GM18873 (cell line): ENCODE measurements around the gene RASA1.

ENCODE experiments used
- ATAC-seq: cut with Tn5 transposase; IDR thresholded peaks from one replicate; pipeline ENCODE4 v1.9.1; 2021; ENCODE audit warnings: mild to moderate bottlenecking, moderate library complexity, moderate number of reproducible peaks; ENCODE audit not compliant: unreplicated experiment, low FRiP score

RASA1 gene

GRCh38 chr5:87435144-87435694 is 167.5 kb downstream of the RASA1 start:
- no peak for ATAC-seq

DNA sequence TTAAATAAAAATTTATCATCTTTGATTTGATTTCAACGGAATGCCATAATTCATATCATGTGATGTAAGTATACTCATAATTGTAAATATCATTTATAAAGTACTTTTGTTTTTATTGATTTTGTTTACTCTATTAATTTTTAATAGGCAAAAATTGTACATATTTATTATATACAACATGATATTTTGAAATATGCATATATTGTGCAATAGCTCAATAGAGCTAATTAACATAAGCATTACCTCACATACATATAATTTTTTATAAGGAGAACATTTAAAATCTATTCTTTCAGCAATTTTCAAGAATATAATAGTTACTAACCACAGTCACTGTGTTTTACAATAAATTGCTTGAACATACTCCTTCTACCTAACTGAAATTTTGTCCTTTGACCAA is 170.0 kb downstream of the RASA1 start:
- no peak for ATAC-seq

DNA sequence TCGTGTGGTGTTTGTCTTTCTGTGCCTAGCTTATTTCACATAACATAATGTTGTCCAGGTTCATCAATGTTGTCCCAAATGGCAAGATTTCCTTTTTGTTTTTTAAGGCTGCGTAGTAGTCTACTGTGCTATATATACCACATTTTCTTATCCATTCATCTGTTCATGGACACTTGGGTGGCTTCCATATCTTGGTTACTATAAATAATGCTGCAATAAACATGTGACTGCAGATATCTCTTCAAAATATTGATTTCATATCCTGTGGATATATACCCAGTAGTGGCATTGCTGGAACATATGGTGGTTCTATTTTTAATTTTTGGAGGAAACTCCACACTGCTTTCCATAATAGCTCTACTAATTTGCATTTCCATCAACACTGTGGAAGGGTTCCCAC is 170.5 kb downstream of the RASA1 start:
- no peak for ATAC-seq
